HT-29 (cell line): Measurements from ENCODE around the gene TCF7L1. TPM values are rescaled to one million over a fixed set of nuclear protein-coding genes. Genes with fewer than 3 reads are reported as not detected.
"Not testable (repeated sequence)": the region's sequence is repeated elsewhere in the genome, so short reads cannot be mapped to it uniquely, and the experiment has no call there.

Experiments used
- DNase-seq: peaks from one replicate; pipeline ENCODE4 v3.0.0-alpha.2; 2015; ENCODE audit warnings: low spot score
- total RNA-seq: library from RNA; depleted of rRNA; stranded (reverse); fragments of >200 nt; shearing (Covaris generic); gene quantifications from 2 replicates; pipeline ENCODE4 v1.2.3, GENCODE V29; 2014

TCF7L1 gene
- total RNA-seq, 1 experiment from 2014 or later, result not detected

DNA sequence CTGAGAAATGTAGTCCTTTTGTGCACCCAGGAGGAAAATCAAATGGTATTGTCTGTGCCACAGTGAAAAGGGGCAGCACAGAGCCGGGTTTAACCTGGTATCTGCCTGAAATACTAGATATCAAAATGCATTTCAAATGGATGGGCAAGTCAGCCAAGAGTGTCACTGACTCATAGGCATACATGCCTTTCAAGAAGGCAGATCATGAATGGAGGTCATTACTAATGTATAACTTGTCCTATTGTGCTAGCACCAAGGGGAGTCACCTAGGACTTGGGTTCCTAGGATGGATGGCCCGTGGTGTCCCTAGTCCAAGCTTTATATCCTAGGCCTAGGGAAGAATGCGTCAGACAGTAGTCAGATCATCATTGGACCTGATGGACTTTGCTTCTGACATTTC, 49.9 kb downstream of the TCF7L1 start:
- DNase-seq, result no peak

DNA sequence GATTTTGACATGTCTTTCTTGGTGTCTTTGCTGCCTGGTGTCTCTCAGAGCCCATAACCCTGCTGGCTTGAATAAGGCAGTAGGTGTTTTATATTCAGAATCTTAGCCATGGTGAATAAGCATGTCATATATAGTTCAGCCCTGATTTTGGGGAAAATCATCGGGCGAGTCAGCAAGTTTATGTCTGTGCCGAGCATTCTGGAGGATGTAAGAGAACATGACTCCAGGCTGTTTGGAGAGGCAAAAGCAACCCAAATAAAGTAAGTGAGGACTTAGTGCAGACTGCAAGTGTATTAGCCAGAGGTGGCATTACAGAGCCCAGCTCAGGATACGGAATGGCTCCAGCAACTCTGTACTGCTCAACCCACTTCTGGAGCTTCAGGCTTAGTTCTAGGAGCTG, 50.3 kb downstream of the TCF7L1 start:
- no peak for DNase-seq

DNA sequence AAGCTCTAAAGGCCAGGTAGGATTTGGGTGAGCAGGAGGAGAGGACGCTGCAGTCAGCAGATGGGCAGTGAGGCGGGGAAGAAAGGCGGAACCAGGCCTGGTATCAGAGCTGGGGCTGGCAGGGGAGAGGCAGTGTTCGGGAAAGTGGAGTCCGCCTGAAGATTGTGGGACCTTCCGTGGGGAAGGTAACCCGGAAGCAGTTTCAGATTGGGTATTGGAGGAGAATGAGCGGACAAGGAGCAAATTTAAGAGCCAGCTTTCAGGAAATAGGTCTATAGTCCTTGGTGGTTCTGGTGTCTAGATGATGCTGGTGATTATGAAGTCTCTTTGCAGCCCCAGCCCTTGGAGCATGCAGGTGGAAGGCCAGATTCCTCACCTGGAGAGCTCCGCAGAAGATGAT, 51.0 kb downstream of the TCF7L1 start:
- DNase-seq, result no peak

DNA sequence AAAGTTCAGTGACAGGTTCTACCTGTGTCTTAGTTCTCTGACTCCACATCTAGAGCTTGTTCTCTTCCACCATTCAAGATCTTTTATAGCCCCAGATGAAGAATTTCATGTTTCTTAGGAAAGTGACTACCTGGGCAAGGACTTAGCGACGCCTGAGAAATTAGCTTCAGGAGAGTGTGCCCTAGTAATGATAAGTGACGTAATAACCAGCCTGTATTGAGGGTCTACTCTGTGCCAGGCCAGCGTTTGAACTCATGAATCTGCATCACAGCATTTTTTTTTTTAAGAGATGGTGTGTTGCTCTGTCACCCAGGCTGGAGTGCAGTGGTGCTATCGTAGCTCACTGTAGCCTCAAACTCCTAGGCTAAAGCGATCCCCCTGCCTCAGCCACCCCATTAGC, 51.8 kb downstream of the TCF7L1 start:
- no peak for DNase-seq

DNA sequence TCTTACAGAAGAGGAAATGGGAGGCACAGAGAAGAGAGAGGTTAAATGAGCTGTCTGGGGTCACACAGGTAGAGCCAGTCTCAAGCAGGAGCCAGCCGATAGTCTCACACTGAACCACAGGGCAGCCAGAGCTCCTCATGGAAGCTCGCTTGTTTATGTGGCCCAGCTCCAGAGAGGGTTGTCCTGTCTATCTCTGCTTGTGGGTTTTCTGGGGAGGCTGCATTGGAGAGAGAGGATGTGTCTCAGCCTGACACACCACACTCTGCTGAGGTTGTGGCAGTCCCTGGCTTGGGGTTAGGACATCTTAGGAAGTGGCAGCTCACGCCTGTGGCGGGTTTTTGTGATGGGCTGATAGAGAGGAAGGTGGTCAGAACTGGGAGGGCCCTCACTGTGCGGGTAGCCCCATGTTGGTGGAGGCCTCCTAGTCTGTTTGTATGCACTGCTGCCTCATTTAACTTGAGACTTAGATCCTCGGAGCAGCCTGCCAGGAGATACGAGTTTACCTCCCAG, 52.3 kb downstream of the TCF7L1 start:
- no peak for DNase-seq

GRCh38 chr2:85187069-85187468, 53.9 kb downstream of the TCF7L1 start:
- no peak for DNase-seq

DNA sequence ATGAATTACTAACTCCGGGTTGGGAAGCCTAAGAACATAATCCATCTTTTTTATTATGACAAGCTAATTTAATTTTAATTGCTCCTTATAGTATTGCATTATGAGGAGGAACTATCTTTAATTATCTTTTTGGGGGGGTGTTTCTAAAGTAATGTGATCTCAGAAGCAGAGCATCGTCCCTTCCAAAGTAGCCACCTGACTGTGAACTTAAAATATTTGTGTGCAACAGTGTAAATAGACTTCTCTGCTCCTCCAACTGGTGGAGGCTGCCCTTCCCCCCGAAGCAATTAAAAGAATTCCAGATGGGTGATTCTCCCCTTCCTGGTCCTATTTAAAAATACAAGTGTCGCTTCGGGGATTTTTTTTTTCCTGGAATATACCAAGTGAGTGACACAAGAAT, 55.7 kb downstream of the TCF7L1 start:
- DNase-seq, result no peak

- no peak for DNase-seq
Measured at GRCh38 chr2:85189606-85190270, 56.5 kb downstream of the TCF7L1 start.

- DNase-seq, result no peak
Measured at GRCh38 chr2:85191157-85191556, 58.0 kb downstream of the TCF7L1 start.

DNA sequence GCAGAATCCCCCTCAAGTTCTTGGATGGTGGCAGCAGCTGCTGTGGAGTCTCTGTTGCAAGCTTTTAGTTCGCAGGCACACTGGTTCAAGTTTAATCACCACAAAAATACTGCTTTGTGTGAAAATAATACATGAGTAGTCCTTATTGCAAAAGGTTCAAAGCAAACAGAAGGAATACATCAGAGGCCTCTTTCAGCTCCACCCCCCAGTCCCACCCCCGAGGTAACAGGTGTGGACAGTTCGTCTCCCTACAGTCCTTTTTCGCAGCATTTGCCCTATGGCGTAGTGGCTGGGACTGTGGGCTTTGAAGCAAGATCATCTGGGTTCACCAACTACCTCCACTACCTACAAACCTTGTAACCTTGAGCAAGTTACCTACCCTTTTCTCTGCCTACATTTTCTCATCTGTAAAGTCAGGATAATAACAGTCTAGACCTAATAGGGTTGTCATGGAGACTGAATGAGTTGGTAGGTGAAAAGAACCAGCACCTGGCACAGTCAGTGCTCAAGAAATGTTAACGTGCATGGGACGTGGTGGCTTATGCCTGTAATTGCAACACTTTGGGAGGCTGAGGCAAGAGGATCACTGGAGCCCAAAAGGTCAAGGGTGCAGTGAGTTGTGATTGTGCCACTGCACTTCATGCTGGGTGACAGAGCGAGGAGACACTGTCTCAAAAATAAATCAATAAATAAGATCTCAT, 61.7 kb downstream of the TCF7L1 start:
- no peak for DNase-seq

- DNase-seq, result no peak
Measured at GRCh38 chr2:85195956-85196355, 62.8 kb downstream of the TCF7L1 start.

DNA sequence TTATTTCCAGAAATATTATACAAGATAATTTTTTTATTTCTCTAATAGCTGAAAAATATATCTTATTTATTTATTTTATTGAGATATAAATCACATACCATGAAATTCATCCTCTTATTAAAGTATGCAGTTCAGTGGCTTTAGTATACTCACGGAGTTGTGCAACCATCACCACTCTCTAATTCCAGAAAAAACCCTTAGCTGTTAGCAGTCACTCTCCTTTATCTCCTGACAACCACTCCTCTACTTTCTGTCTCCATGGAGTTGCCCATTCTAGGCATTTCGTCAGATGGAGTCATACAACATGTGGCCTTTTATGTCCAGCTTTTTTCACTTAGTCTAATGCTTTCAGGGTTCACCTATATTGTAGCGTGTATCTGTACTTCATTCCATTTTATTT, 66.5 kb downstream of the TCF7L1 start:
- DNase-seq, result no peak

- DNase-seq, result no peak
Measured at GRCh38 chr2:85209887-85210286, 76.7 kb downstream of the TCF7L1 start.

DNA sequence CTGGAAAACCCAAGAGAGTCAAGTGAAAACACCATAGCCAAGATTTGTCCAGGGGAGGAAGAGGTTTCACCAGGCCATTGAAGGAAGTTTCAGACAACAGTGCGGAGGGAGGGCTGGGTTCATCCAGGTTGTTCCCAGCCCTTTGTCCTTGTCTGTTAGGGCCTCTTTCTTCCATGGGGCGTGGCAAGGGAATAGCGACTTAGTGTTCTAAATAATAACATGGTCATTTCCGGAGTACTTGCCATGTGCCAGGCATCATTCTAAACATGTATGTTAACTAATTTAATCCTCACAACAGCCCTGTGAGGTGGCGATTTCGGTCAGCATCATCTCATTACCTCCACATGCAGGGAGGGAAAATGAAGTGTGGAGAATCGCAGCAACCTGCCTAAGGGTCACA, 77.3 kb downstream of the TCF7L1 start:
- DNase-seq, result no peak

DNA sequence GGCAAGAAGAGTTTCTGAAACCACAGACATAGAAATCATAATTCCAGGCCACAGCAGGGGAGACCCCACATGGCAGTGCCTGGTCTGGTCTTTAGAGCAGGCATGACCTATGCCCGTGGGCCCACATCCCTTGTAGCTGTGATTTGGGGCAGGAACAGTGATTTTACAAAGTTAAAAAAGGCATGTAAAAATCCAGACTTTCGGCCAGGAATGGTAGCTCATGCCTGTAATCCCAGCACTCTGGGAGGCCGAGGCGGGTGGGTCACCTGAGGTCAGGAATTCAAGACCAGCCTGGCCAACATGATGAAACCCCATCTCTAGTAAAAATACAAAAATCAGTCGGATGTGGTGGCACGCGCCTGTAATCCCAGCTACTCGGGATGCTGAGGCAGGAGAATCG, 78.4 kb downstream of the TCF7L1 start:
- not testable (repeated sequence) for DNase-seq

- DNase-seq, result no peak
Measured at GRCh38 chr2:85212841-85213240, 79.6 kb downstream of the TCF7L1 start.

GRCh38 chr2:85213404-85213803, 80.2 kb downstream of the TCF7L1 start:
- no peak for DNase-seq

DNA sequence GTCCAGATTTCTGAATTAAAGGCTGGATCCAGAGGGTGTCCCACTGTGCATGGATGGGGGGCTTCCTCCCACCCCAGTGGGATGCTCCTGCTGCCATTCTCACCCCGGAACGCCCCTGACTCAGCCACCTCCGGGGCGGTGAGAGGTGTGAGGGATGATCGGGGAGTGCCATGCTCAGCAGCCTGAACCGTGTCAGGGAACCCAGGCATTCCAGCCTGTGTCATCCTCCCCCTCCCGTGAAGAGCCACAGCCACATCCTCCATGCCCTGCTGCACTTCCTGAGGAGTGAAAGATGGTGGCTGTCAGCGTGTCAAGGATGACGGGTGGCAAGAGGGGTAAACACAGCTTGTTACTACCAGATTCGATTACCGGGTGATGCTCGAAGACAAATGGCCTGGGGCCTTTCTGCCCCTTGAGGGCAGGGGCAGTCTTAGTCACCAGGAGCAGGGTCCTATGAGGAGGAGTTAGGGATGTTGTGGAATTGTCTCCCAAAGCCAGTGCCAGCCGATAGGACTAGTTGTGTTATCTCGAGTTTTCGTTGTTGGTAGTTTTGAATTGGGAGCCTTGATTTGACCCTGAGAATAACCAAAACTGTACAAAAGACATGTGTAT, 80.8 kb downstream of the TCF7L1 start:
- DNase-seq, result no peak

GRCh38 chr2:85215081-85215447, 81.9 kb downstream of the TCF7L1 start:
- no peak for DNase-seq

GRCh38 chr2:85215448-85216401, 82.5 kb downstream of the TCF7L1 start:
- no peak for DNase-seq

DNA sequence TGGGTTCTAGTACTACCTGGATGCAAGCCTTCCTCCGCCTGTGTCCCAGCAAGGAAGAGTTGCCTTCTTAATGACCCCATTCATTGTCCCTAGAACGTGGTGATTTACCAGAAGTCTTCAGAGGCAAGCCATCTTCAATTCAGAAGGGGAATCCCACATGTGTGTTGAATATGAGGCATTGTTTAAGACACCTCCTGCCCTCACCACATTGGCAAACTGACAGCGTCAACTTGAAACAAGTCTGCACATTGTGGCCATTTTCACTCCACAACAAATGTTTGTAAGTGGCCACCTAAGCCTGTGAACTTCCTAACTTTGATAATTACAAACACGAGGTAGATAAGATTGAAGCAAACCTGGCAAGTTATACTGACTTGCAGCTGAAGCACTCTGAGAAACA, 83.7 kb downstream of the TCF7L1 start:
- DNase-seq, result no peak
